Sigmoid colon (tissue), 4 donors: ENCODE results near the gene KCNQ1OT1.

Experiments used
- CTCF ChIP-seq, 4 experiments: fragments of 450-650 bp in 3 of 4; fragments of 200-600 bp in 1 of 4; IDR thresholded peaks; one replicate each; pipeline ENCODE4 v1.5.1; 2016 to 2019; ENCODE audit warnings: antibody characterized with exemption in 4 of 4, mild to moderate bottlenecking in 3 of 4, moderate library complexity in 2 of 4
- EP300 ChIP-seq, 4 donors: sonication (generic); formaldehyde crosslinking; IDR thresholded peaks; one replicate each; pipeline ENCODE4 v1.6.1; 2017; ENCODE audit warnings: antibody characterized with exemption in 4 of 4
- POLR2A ChIP-seq, 2 donors: fragments of 450-650 bp; IDR thresholded peaks; one replicate each; pipeline ENCODE4 v1.6.1; 2016; ENCODE audit warnings: antibody characterized with exemption in 2 of 2, mild to moderate bottlenecking in 2 of 2, moderate library complexity in 2 of 2
- POLR2AphosphoS5 ChIP-seq, 4 donors: sonication (generic); formaldehyde crosslinking; IDR thresholded peaks; one replicate each; pipeline ENCODE4 v1.6.1; 2017; ENCODE audit warnings: antibody characterized with exemption in 4 of 4

- no peak for TF ChIP-seq CTCF (IDR thresholded peaks at IDR 0.05)
- no peak for TF ChIP-seq POLR2AphosphoS5 (IDR thresholded peaks at IDR 0.05)
- no peak for TF ChIP-seq POLR2A (IDR thresholded peaks at IDR 0.05)
- no peak for TF ChIP-seq EP300 (IDR thresholded peaks at IDR 0.05)
These were observed 29.9 kb downstream of the KCNQ1OT1 start for GRCh38 chr11:2669634-2670469.
